ENCODE results near the gene GNAO1. TPM values are rescaled to one million over a fixed set of nuclear protein-coding genes. Genes with fewer than 3 reads are reported as not detected.

Gene GNAO1
- total RNA-seq, 6 experiments from 2014 or later = 18.2 to 45.1 (median 21.5) TPM

DNA sequence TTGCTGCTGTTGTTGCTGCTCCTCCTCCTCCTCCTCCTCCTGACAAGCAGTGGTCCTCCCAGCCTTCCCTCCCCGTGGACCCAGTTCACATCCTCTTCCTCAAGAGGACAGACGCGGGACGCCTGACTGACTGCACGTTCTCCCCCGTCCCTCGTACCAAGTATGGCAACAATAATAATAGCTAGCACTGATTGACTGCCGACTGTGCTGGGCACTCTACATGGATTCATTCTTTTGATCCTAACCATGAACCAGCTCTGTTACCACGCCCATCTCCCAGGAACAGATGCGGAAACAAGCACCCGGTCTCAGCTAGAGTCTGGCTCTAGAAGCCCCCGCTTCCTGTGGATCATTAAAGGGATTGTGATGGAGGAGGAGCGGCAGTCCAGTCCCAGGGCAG is 78.0 kb downstream of the GNAO1 start:
- peak overlapping the region; percentile 43 to 86 (median 83) for H3K27ac ChIP-seq
- intact Hi-C loops (cut with DNase I) = no loop called here

DNA sequence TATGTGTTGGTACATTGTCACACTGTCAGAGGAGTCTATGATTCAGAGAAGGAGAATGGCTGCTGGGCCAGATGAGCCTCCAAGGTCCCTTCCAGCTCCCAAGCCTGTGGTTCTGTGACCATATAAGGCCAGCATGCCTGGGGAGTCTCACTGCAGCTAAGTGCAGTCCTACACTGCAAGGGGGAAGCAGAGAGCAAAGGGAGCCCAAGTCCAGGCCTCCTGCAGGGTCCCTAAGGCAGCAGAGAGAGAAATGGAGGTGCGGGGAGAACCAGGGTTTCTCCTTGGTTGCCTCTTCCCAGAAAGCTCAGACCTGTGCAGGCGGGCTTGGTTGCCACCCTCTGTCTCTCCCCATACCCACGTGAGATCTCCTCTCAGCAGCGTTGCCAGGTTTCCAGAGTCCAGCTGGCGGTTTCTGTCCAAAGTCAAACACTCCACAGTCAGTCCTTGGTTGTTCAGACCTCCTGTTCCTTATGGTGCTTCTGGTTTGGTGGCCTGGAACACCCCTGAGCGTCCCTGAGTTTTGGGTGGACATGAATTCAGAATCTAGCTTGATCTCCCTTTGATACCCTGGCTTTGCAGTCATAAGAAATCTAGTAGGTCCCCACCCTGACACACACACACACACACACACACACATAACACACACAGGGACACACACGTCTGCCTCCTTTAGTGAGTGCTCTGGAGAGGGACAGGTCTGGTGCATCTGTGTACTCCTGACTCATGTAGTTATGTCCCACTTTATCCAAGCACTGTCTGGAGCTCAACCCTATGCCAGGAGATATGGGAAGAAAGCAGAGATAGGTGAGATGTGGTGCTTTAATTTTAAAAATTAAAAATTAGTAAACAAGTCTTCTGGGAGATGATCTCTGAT is 78.8 kb downstream of the GNAO1 start:
- TF ChIP-seq POLR2A (IDR thresholded peaks at IDR 0.05) = peak; percentile 63
- TF ChIP-seq, protein P1, sequence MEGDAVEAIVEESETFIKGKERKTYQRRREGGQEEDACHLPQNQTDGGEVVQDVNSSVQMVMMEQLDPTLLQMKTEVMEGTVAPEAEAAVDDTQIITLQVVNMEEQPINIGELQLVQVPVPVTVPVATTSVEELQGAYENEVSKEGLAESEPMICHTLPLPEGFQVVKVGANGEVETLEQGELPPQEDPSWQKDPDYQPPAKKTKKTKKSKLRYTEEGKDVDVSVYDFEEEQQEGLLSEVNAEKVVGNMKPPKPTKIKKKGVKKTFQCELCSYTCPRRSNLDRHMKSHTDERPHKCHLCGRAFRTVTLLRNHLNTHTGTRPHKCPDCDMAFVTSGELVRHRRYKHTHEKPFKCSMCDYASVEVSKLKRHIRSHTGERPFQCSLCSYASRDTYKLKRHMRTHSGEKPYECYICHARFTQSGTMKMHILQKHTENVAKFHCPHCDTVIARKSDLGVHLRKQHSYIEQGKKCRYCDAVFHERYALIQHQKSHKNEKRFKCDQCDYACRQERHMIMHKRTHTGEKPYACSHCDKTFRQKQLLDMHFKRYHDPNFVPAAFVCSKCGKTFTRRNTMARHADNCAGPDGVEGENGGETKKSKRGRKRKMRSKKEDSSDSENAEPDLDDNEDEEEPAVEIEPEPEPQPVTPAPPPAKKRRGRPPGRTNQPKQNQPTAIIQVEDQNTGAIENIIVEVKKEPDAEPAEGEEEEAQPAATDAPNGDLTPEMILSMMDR (IDR thresholded peaks at IDR 0.05) = peak in 2 of 4 donors; percentile 14 to 21
- Histone ChIP-seq H3K27me3 (no peaks in the 10 kb centered on the region), H3K36me3 (no peaks in the 10 kb centered on the region), H3K4me3 (no peak overlapping the region), H3K4me1 (peaks cover 0 to 29% (median 12%) of the 10 kb centered on the region in 4 donors), H3K27ac (peak overlapping the region; percentile 43 to 86 (median 83)), H3K9me3 (no peaks in the 10 kb centered on the region)
- DNase-seq (peak; percentile 68 to 91 (median 88)), ATAC-seq (peak; percentile 94 to 97 (median 96))
- intact Hi-C loops (cut with DNase I) = no loop called here
- WGBS (ENCODE audit: insufficient coverage, low coverage, low lambda C conversion rate, missing lambda C conversion rate) = 32% methylated on average over 5 of the region's 7 CpGs

More for the DNA sequence above, 78.0 kb downstream of the GNAO1 start:
- Histone ChIP-seq H3K27me3 (no peaks in the 10 kb centered on the region), H3K36me3 (no peaks in the 10 kb centered on the region), H3K9me3 (no peaks in the 10 kb centered on the region), H3K4me3 (no peak overlapping the region), H3K4me1 (peaks cover 0 to 33% (median 16%) of the 10 kb centered on the region in 4 donors)
- WGBS (ENCODE audit: insufficient coverage, low coverage, low lambda C conversion rate, missing lambda C conversion rate) = 86% methylated on average over 11 of the region's 13 CpGs
- no peak for DNase-seq
- no peak for ATAC-seq
- TF ChIP-seq, protein P1 (IDR thresholded peaks at IDR 0.05) = no peak
- no peak for TF ChIP-seq POLR2A (IDR thresholded peaks at IDR 0.05)

DNA sequence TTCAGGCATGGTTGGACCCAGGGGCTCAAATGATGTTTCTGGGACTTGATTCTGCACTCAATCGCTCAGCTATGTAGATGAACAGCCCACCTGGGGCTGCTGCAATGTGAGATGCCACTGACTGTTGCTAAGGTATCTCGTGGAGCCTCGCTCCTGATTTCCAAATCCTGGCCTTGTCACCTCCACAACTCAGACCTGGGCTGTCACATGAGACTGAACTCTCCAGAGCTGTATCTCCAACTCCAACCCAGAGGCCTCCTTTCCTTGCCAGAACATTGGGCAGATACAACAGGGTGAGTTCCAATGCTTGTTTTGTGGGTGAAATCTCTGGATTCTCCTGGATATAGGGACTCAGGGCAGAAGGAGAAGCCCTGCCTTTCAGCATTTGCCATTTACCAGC is 79.5 kb downstream of the GNAO1 start:
- peak; percentile 16 to 61 (median 32) for ATAC-seq

DNA sequence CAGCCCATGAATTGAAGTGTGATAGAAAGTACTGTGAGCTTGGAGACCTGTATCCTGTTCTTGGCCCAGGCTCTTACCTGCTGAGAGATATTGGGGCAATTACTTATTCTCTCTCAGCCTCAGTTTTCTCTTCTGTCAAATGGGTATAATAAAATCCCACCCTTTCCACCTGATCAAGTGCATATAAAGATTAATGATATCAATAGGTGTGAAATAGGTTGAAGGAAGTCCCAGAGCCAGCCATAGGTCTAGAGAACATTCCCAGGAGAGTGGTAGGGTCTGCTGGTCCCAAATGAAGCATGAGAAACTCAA is 81.2 kb downstream of the GNAO1 start:
- no peak overlapping the region for H3K4me3 ChIP-seq
- ATAC-seq (no peak), DNase-seq (no peak)
- H3K9me3 ChIP-seq = no peaks in the 10 kb centered on the region
- intact Hi-C loops (cut with DNase I) = no loop called here
- H3K36me3 ChIP-seq = peaks cover 0 to 5% (median 0%) of the 10 kb centered on the region in 4 donors
- no peaks in the 10 kb centered on the region for H3K27me3 ChIP-seq
- no peak for TF ChIP-seq POLR2A (IDR thresholded peaks at IDR 0.05)
- H3K4me1 ChIP-seq = peaks cover 0 to 24% (median 7%) of the 10 kb centered on the region in 4 donors
- no peak overlapping the region for H3K27ac ChIP-seq

More for the DNA sequence above, 79.5 kb downstream of the GNAO1 start:
- TF ChIP-seq POLR2A (IDR thresholded peaks at IDR 0.05) = no peak
- TF ChIP-seq, protein P1 (IDR thresholded peaks at IDR 0.05) = no peak
- Histone ChIP-seq H3K27me3 (no peaks in the 10 kb centered on the region), H3K4me3 (no peak overlapping the region), H3K9me3 (no peaks in the 10 kb centered on the region), H3K4me1 (peaks cover 0 to 24% (median 9%) of the 10 kb centered on the region in 4 donors), H3K36me3 (no peaks in the 10 kb centered on the region), H3K27ac (peak overlapping the region in 2 of 3 donors; percentile 83 to 86)
- intact Hi-C loops (cut with DNase I) = no loop called here
- WGBS (ENCODE audit: insufficient coverage, low coverage, low lambda C conversion rate, missing lambda C conversion rate) = 29% methylated on average over 2 of the region's 3 CpGs
- peak in 1 of 3 donors; percentile 64 for DNase-seq

DNA sequence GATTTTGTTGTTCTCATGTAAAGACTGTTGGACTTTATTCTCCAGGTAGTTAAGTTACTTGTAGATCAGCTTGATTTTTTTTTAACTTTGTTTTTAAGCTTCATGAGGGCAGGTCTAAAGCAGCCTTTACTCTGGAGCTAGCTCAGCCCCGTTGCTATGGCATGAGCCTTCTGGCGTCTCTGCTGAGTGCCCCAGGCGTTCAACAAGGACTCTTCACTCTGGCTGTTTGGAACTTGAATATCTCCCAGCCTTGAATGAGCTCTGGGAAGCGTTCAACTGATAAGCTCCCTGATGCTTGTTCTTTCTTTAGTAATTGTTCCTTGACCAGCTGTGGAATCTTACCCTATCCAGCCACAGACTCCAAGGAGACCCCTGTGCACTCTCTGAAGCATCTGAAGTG is 82.3 kb downstream of the GNAO1 start:
- Histone ChIP-seq H3K27ac (no peak overlapping the region), H3K27me3 (no peaks in the 10 kb centered on the region), H3K9me3 (no peaks in the 10 kb centered on the region), H3K36me3 (peaks cover 0 to 5% (median 2%) of the 10 kb centered on the region in 4 donors), H3K4me1 (peaks cover 0 to 24% (median 7%) of the 10 kb centered on the region in 4 donors), H3K4me3 (no peak overlapping the region)
- DNase-seq (no peak), ATAC-seq (no peak)
- 96% methylated on average over 3 of the region's 4 CpGs for WGBS (ENCODE audit: insufficient coverage, low coverage, low lambda C conversion rate, missing lambda C conversion rate)
- intact Hi-C loops (cut with DNase I) = no loop called here
- TF ChIP-seq POLR2A (IDR thresholded peaks at IDR 0.05) = no peak
- TF ChIP-seq, protein P1 (IDR thresholded peaks at IDR 0.05) = no peak
